Measurements from ENCODE around the gene OGDH.

The OGDH gene

GRCh38 chr7:44608916-44609648 is 2.7 kb downstream of the OGDH start:
- Histone ChIP-seq H3K9ac (ENCODE audit: low read length) (no peak overlapping the region), H3K27ac (ENCODE audit: low read depth, low read length) (no peak overlapping the region), H3K4me3 (ENCODE audit: low read depth in 1 of 2, low read length in 2 of 2) (no peak overlapping the region), H3K9me3 (ENCODE audit: low read length) (no peaks in the 10 kb centered on the region), H3K27me3 (ENCODE audit: control insufficient read depth in 1 of 2, insufficient read depth in 2 of 2, low read length in 2 of 2) (no peaks in the 10 kb centered on the region), H3K4me1 (ENCODE audit: insufficient read depth, low read length) (peaks cover 10% of the 10 kb centered on the region), H3K36me3 (ENCODE audit: insufficient read depth, low read length) (no peaks in the 10 kb centered on the region)

GRCh38 chr7:44609829-44610228 is 3.4 kb downstream of the OGDH start:
- Histone ChIP-seq H3K27ac (ENCODE audit: low read depth, low read length) (no peak overlapping the region), H3K36me3 (ENCODE audit: insufficient read depth, low read length) (no peaks in the 10 kb centered on the region)

GRCh38 chr7:44615149-44615611 is 8.8 kb downstream of the OGDH start:
- Histone ChIP-seq H3K36me3 (ENCODE audit: insufficient read depth, low read length) (no peaks in the 10 kb centered on the region), H3K4me3 (ENCODE audit: low read depth in 1 of 2, low read length in 2 of 2) (no peak overlapping the region), H3K4me1 (ENCODE audit: insufficient read depth, low read length) (no peaks in the 10 kb centered on the region), H3K27ac (ENCODE audit: low read depth, low read length) (no peak overlapping the region), H3K9me3 (ENCODE audit: low read length) (no peaks in the 10 kb centered on the region), H3K27me3 (ENCODE audit: control insufficient read depth in 1 of 2, insufficient read depth in 2 of 2, low read length in 2 of 2) (no peaks in the 10 kb centered on the region), H3K9ac (ENCODE audit: low read length) (no peak overlapping the region)

More at GRCh38 chr7:44609829-44610228, 3.4 kb downstream of the OGDH start:
- H3K9me3 ChIP-seq (ENCODE audit: low read length) = no peaks in the 10 kb centered on the region
- no peaks in the 10 kb centered on the region for H3K27me3 ChIP-seq (ENCODE audit: control insufficient read depth in 1 of 2, insufficient read depth in 2 of 2, low read length in 2 of 2)
- no peak overlapping the region for H3K9ac ChIP-seq (ENCODE audit: low read length)
- H3K4me3 ChIP-seq (ENCODE audit: low read depth in 1 of 2, low read length in 2 of 2) = no peak overlapping the region
- peaks cover 10% of the 10 kb centered on the region for H3K4me1 ChIP-seq (ENCODE audit: insufficient read depth, low read length)

GRCh38 chr7:44615793-44616192 is 9.4 kb downstream of the OGDH start:
- Histone ChIP-seq H3K36me3 (ENCODE audit: insufficient read depth, low read length) (no peaks in the 10 kb centered on the region), H3K9ac (ENCODE audit: low read length) (no peak overlapping the region), H3K4me3 (ENCODE audit: low read depth in 1 of 2, low read length in 2 of 2) (no peak overlapping the region), H3K4me1 (ENCODE audit: insufficient read depth, low read length) (peaks cover 4% of the 10 kb centered on the region), H3K27ac (ENCODE audit: low read depth, low read length) (no peak overlapping the region), H3K27me3 (ENCODE audit: control insufficient read depth in 1 of 2, insufficient read depth in 2 of 2, low read length in 2 of 2) (no peaks in the 10 kb centered on the region), H3K9me3 (ENCODE audit: low read length) (no peaks in the 10 kb centered on the region)

- peaks cover 4% of the 10 kb centered on the region for H3K4me1 ChIP-seq (ENCODE audit: insufficient read depth, low read length)
- H3K9ac ChIP-seq (ENCODE audit: low read length) = no peak overlapping the region
- no peak overlapping the region for H3K4me3 ChIP-seq (ENCODE audit: low read depth in 1 of 2, low read length in 2 of 2)
- H3K27me3 ChIP-seq (ENCODE audit: control insufficient read depth in 1 of 2, insufficient read depth in 2 of 2, low read length in 2 of 2) = no peaks in the 10 kb centered on the region
- H3K27ac ChIP-seq (ENCODE audit: low read depth, low read length) = no peak overlapping the region
- no peaks in the 10 kb centered on the region for H3K9me3 ChIP-seq (ENCODE audit: low read length)
- H3K36me3 ChIP-seq (ENCODE audit: insufficient read depth, low read length) = no peaks in the 10 kb centered on the region
Observed at GRCh38 chr7:44616545-44616944, 10.1 kb downstream of the OGDH start.

- Histone ChIP-seq H3K4me1 (ENCODE audit: insufficient read depth, low read length) (peaks cover 7% of the 10 kb centered on the region), H3K27ac (ENCODE audit: low read depth, low read length) (no peak overlapping the region), H3K27me3 (ENCODE audit: control insufficient read depth in 1 of 2, insufficient read depth in 2 of 2, low read length in 2 of 2) (no peaks in the 10 kb centered on the region)
Observed at GRCh38 chr7:44617225-44617890, 10.9 kb downstream of the OGDH start.

GRCh38 chr7:44618045-44618444 is 11.6 kb downstream of the OGDH start:
- no peak overlapping the region for H3K4me3 ChIP-seq (ENCODE audit: low read depth in 1 of 2, low read length in 2 of 2)
- H3K4me1 ChIP-seq (ENCODE audit: insufficient read depth, low read length) = peaks cover 13% of the 10 kb centered on the region
- no peaks in the 10 kb centered on the region for H3K27me3 ChIP-seq (ENCODE audit: control insufficient read depth in 1 of 2, insufficient read depth in 2 of 2, low read length in 2 of 2)
- no peak overlapping the region for H3K9ac ChIP-seq (ENCODE audit: low read length)
- H3K27ac ChIP-seq (ENCODE audit: low read depth, low read length) = no peak overlapping the region
- H3K36me3 ChIP-seq (ENCODE audit: insufficient read depth, low read length) = no peaks in the 10 kb centered on the region
- no peaks in the 10 kb centered on the region for H3K9me3 ChIP-seq (ENCODE audit: low read length)

More at GRCh38 chr7:44617225-44617890, 10.9 kb downstream of the OGDH start:
- Histone ChIP-seq H3K9ac (ENCODE audit: low read length) (no peak overlapping the region), H3K4me3 (ENCODE audit: low read depth in 1 of 2, low read length in 2 of 2) (no peak overlapping the region), H3K9me3 (ENCODE audit: low read length) (no peaks in the 10 kb centered on the region), H3K36me3 (ENCODE audit: insufficient read depth, low read length) (no peaks in the 10 kb centered on the region)

GRCh38 chr7:44618753-44619152 is 12.3 kb downstream of the OGDH start:
- Histone ChIP-seq H3K9me3 (ENCODE audit: low read length) (no peaks in the 10 kb centered on the region), H3K9ac (ENCODE audit: low read length) (no peak overlapping the region), H3K27ac (ENCODE audit: low read depth, low read length) (no peak overlapping the region), H3K4me1 (ENCODE audit: insufficient read depth, low read length) (peaks cover 15% of the 10 kb centered on the region), H3K27me3 (ENCODE audit: control insufficient read depth in 1 of 2, insufficient read depth in 2 of 2, low read length in 2 of 2) (no peaks in the 10 kb centered on the region), H3K4me3 (ENCODE audit: low read depth in 1 of 2, low read length in 2 of 2) (no peak overlapping the region), H3K36me3 (ENCODE audit: insufficient read depth, low read length) (no peaks in the 10 kb centered on the region)

- H3K36me3 ChIP-seq (ENCODE audit: insufficient read depth, low read length) = peaks cover 19% of the 10 kb centered on the region
- no peak overlapping the region for H3K27ac ChIP-seq (ENCODE audit: low read depth, low read length)
- H3K4me3 ChIP-seq (ENCODE audit: low read depth in 1 of 2, low read length in 2 of 2) = no peak overlapping the region
- H3K27me3 ChIP-seq (ENCODE audit: control insufficient read depth in 1 of 2, insufficient read depth in 2 of 2, low read length in 2 of 2) = no peaks in the 10 kb centered on the region
- H3K4me1 ChIP-seq (ENCODE audit: insufficient read depth, low read length) = peaks cover 15% of the 10 kb centered on the region
- H3K9me3 ChIP-seq (ENCODE audit: low read length) = no peaks in the 10 kb centered on the region
- H3K9ac ChIP-seq (ENCODE audit: low read length) = no peak overlapping the region
Observed at GRCh38 chr7:44621034-44621749, 14.8 kb downstream of the OGDH start.

GRCh38 chr7:44621750-44622103 is 15.3 kb downstream of the OGDH start:
- no peak overlapping the region for H3K27ac ChIP-seq (ENCODE audit: low read depth, low read length)
- H3K36me3 ChIP-seq (ENCODE audit: insufficient read depth, low read length) = peaks cover 24% of the 10 kb centered on the region
- no peaks in the 10 kb centered on the region for H3K27me3 ChIP-seq (ENCODE audit: control insufficient read depth in 1 of 2, insufficient read depth in 2 of 2, low read length in 2 of 2)
- H3K9ac ChIP-seq (ENCODE audit: low read length) = no peak overlapping the region
- H3K9me3 ChIP-seq (ENCODE audit: low read length) = no peaks in the 10 kb centered on the region
- peaks cover 15% of the 10 kb centered on the region for H3K4me1 ChIP-seq (ENCODE audit: insufficient read depth, low read length)
- H3K4me3 ChIP-seq (ENCODE audit: low read depth in 1 of 2, low read length in 2 of 2) = no peak overlapping the region

- Histone ChIP-seq H3K27me3 (ENCODE audit: control insufficient read depth in 1 of 2, insufficient read depth in 2 of 2, low read length in 2 of 2) (no peaks in the 10 kb centered on the region), H3K27ac (ENCODE audit: low read depth, low read length) (peak overlapping the region; percentile 48), H3K9me3 (ENCODE audit: low read length) (no peaks in the 10 kb centered on the region), H3K36me3 (ENCODE audit: insufficient read depth, low read length) (peaks cover 25% of the 10 kb centered on the region), H3K9ac (ENCODE audit: low read length) (no peak overlapping the region), H3K4me1 (ENCODE audit: insufficient read depth, low read length) (peaks cover 15% of the 10 kb centered on the region), H3K4me3 (ENCODE audit: low read depth in 1 of 2, low read length in 2 of 2) (no peak overlapping the region)
Observed at GRCh38 chr7:44622342-44623151, 16.1 kb downstream of the OGDH start.
